Spleen (tissue), 7 donors: ENCODE data around the gene KCNE5.

Experiments
- POLR2A ChIP-seq, 3 donors: fragments of 450-650 bp; IDR thresholded peaks; one replicate each; pipeline ENCODE4 v1.5.1; 2017; ENCODE audit warnings: antibody characterized with exemption in 3 of 3, mild to moderate bottlenecking in 1 of 3
- POLR2AphosphoS5 ChIP-seq, 3 donors: sonication (generic); formaldehyde crosslinking; IDR thresholded peaks; one replicate each; pipeline ENCODE4 v1.5.1; 2017; ENCODE audit warnings: antibody characterized with exemption in 3 of 3
- TF ChIP-seq, protein P1 (sequence below), 11 experiments: fragments of 200-600 bp in 7 of 11; fragments of 450-650 bp in 4 of 11; sonication (generic) in 4 of 11; IDR thresholded peaks in 8 of 11; conservative IDR thresholded peaks in 3 of 11; 1 replicate in 7 of 11; 2 replicates in 4 of 11; pipeline versions ENCODE4 v1.4.0 to v1.8.0; 2016 to 2021; ENCODE audit warnings: antibody characterized with exemption in 11 of 11, inconsistent platforms in 4 of 11, mild to moderate bottlenecking in 1 of 11
- donor health status: DM: no; HTN: no; CAD: no; lungs with moderate emphysema.
- donor health status: DM: no; HTN: no; CAD: no.
- donor health status: DM: no; HTN: no; CAD: no.

DNA sequence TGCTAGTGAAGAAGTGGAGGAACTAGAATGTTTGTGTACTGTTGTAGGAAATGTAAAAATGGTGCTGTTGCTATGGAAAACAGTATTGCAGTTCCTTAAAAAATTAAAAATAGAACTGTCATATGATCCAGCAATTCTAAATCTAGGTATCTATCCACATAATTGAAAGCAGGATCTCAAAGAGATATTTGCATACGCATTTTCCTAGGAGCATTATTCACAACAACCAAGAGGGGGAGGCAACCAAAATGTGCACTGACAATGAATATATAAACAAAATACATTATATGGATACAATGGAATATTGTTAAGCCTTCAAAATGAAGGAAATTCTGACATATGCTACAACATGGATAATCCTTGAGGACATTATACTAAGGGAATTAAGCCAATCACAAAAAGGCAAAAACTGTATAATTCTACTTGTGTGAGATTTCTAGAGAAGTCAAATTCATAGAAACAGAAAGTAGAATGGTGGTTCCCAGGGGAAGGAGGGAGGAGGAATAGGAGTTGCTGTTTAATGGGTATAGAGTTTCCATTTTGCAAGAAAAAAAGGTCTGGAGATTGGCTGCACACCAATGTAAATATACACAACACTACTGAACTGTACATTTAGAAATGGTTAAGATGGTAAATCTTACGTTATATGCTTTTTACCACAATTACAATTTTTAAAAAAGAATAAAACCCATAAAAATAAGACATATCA, 35.6 kb upstream of the KCNE5 start:
- TF ChIP-seq, protein P1, sequence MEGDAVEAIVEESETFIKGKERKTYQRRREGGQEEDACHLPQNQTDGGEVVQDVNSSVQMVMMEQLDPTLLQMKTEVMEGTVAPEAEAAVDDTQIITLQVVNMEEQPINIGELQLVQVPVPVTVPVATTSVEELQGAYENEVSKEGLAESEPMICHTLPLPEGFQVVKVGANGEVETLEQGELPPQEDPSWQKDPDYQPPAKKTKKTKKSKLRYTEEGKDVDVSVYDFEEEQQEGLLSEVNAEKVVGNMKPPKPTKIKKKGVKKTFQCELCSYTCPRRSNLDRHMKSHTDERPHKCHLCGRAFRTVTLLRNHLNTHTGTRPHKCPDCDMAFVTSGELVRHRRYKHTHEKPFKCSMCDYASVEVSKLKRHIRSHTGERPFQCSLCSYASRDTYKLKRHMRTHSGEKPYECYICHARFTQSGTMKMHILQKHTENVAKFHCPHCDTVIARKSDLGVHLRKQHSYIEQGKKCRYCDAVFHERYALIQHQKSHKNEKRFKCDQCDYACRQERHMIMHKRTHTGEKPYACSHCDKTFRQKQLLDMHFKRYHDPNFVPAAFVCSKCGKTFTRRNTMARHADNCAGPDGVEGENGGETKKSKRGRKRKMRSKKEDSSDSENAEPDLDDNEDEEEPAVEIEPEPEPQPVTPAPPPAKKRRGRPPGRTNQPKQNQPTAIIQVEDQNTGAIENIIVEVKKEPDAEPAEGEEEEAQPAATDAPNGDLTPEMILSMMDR (IDR thresholded peaks at IDR 0.05 in 8 of 11, conservative IDR thresholded peaks at IDR 0.05 in 3 of 11), result no peak
- no peak for TF ChIP-seq POLR2AphosphoS5 (IDR thresholded peaks at IDR 0.05)
- TF ChIP-seq POLR2A (IDR thresholded peaks at IDR 0.05), result no peak
